Subcutaneous adipose tissue (tissue), 4 donors: ENCODE data around the gene SYNGR2. TPM values are rescaled to one million over a fixed set of nuclear protein-coding genes. Genes with fewer than 3 reads are reported as not detected.

Source experiments
- CTCF ChIP-seq: fragments of 450-650 bp; IDR thresholded peaks from one replicate; pipeline ENCODE4 v1.5.1; 2016; ENCODE audit warnings: low read depth, mild to moderate bottlenecking, control low read depth, antibody characterized with exemption, moderate library complexity
- total RNA-seq, 4 donors: library from RNA; depleted of rRNA; stranded (reverse); fragments of >200 nt; gene quantifications; one replicate each; pipeline ENCODE4 v1.1.0, GENCODE V29; 2016

The SYNGR2 gene
- total RNA-seq, 4 donors from 2014 or later = 33.0 to 80.6 (median 50.1) TPM

GRCh38 chr17:78197147-78197832 lies 28.9 kb downstream of the SYNGR2 start:
- TF ChIP-seq CTCF = no peak

- TF ChIP-seq CTCF = no peak
These were observed 32.1 kb downstream of the SYNGR2 start for GRCh38 chr17:78200451-78200850.

GRCh38 chr17:78202666-78203065 lies 34.3 kb downstream of the SYNGR2 start:
- no peak for TF ChIP-seq CTCF

DNA sequence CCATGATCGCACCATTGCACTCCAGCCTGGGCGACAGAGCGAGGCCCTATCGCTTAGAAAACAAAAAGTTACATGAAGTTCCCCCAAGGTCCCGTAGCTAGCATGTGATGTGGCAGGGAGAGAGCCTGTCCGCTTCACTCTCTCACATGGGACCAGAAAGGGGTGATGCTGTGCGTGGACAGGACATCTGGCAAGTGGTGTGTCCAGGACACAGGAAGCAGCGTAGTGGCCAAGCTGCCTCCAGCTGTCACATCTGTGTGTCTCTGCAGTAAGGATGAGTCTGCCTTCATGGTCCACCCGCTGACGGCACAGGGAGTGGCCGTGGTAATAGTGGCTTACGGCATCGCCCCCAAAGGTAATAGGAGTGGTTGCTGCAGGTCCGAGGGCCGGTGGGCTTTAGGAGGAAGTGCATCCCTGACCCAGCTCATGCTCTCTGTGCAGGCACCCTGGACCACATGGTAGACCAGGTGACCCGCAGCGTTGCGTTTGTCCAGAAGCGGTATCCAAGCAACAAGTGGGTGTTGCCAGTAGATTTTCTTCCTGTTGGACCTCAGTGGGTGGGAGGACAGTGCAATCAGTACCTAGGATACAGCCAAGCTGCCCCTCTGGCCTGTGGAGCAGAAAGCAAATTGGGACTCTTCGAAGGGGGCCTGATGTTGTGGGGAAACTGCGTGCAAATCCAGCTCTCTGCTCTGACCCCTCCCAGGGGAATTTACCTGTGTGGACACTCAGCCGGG lies 36.2 kb downstream of the SYNGR2 start:
- TF ChIP-seq CTCF = no peak

DNA sequence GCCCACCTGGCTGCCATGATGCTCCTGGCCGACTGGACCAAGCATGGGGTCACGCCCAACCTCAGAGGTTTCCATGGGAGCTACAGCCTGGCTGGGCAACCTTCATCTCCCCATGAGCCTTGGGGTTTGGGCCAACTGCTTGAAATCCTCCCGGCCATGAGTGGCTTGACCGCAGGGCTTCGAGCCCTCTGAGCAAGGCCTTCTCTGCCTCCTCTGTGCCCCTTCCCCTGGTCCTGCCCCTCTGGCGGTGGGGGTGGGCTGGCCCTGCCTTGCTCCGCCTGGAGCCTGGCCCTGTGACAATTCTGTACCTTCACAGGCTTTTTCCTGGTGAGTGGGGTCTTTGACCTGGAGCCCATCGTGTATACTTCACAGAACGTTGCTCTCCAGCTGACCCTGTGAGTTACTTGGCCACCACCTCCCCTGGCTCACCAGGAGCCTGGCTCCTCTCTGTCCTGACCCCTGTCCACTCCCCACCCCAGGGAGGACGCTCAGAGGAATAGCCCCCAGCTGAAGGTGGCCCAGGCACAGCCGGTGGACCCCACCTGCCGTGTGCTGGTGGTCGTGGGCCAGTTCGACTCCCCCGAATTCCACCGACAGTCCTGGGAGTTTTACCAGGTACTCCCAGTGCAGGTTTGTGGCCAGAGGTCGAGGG lies 36.9 kb downstream of the SYNGR2 start:
- TF ChIP-seq CTCF = no peak

DNA sequence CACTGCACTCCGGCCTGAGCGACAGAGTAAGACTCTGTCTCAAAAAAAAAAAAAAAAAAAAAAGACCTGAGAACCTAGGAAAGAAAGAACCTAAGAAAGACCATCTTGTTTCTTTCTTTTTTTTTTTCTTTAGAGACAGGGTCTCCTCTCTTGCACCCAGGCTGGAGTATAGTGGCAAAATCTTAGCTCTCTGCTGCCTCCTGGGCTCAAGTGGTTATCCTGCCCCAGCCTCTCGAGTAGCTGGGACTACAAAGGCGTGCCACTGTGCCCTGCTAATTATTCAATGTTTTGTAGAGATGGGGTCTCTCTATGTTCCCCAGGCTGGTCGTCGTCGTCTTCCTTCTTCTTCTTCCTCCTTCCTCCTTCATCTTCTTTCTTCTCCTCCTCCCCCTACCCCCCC lies 37.9 kb downstream of the SYNGR2 start:
- TF ChIP-seq CTCF = no peak

GRCh38 chr17:78208486-78208885 lies 40.1 kb downstream of the SYNGR2 start:
- TF ChIP-seq CTCF = no peak
